ENCODE results near the gene DIDO1.

DNA sequence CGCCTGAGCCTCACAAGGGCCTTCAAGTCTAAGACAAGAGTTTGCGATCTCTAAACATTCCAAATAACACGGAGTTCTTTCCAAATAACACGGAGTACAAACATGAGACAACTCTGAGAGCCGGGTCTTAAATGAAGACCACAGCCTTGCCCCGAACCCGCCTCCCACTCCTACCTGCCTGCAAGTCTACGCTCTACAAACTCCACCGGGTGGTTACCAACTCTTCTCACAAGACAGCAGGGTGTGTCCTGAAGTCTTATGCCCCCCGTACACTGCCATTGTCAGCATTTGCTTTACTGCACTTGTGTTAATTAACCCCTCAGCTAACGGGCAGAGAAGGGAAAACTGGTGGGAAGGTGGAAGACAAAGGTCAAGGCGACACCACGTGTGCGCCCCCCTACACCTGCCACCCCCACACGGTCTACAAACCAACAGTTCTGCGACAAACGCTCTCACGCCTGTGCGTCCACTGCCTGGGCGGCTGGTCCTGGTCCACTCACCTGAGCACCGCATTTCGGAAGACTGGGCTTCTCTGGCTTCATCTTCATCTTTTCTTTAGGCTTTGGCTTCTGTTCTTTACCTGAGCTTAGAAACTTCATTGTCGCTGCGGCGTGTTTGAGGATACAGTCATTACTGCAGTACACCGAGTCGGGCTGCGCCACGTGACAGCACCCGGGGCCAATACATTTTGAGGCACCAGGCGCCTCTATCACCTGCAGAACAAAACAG, 19.5 kb downstream of the DIDO1 start:
- TF ChIP-seq, protein P1, sequence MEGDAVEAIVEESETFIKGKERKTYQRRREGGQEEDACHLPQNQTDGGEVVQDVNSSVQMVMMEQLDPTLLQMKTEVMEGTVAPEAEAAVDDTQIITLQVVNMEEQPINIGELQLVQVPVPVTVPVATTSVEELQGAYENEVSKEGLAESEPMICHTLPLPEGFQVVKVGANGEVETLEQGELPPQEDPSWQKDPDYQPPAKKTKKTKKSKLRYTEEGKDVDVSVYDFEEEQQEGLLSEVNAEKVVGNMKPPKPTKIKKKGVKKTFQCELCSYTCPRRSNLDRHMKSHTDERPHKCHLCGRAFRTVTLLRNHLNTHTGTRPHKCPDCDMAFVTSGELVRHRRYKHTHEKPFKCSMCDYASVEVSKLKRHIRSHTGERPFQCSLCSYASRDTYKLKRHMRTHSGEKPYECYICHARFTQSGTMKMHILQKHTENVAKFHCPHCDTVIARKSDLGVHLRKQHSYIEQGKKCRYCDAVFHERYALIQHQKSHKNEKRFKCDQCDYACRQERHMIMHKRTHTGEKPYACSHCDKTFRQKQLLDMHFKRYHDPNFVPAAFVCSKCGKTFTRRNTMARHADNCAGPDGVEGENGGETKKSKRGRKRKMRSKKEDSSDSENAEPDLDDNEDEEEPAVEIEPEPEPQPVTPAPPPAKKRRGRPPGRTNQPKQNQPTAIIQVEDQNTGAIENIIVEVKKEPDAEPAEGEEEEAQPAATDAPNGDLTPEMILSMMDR (IDR thresholded peaks at IDR 0.05) = no peak
- TF ChIP-seq POLR2A (IDR thresholded peaks at IDR 0.05) (no peak), POLR2AphosphoS5 (IDR thresholded peaks at IDR 0.05) (no peak), EP300 (IDR thresholded peaks at IDR 0.05) (no peak)
